Ectodermal cell (in vitro differentiated cells): ENCODE results near the gene SIRT6. TPM values are rescaled to one million over a fixed set of nuclear protein-coding genes. Genes with fewer than 3 reads are reported as not detected.
"Not testable (repeated sequence)": the region's sequence is repeated elsewhere in the genome, so short reads cannot be mapped to it uniquely, and the experiment has no call there.

Source experiments
- H3K27ac ChIP-seq: 2 replicates; pipeline ENCODE4 v1.7.0; 2013; ENCODE audit warnings: mild to moderate bottlenecking, low read depth, low read length; ENCODE audit not compliant: insufficient read depth, poor library complexity, severe bottlenecking
- H3K27me3 ChIP-seq: 2 replicates; pipeline ENCODE4 v1.7.0; 2013; ENCODE audit warnings: mild to moderate bottlenecking, low read length; ENCODE audit not compliant: insufficient read depth, control insufficient read depth, poor library complexity, severe bottlenecking
- H3K36me3 ChIP-seq: one replicate; pipeline ENCODE4 v1.7.0; 2013; ENCODE audit warnings: low read length; ENCODE audit not compliant: control insufficient read depth, insufficient read depth
- H3K4me1 ChIP-seq: one replicate; pipeline ENCODE4 v1.7.0; 2013; ENCODE audit warnings: low read length; ENCODE audit not compliant: control insufficient read depth, insufficient read depth
- H3K4me3 ChIP-seq: 2 replicates; pipeline ENCODE4 v1.7.0; 2013; ENCODE audit warnings: low read depth, low read length, control low read depth; ENCODE audit not compliant: insufficient read depth
- H3K9me3 ChIP-seq: 2 replicates; pipeline ENCODE4 v1.7.0; 2013; ENCODE audit warnings: mild to moderate bottlenecking, low read length, moderate library complexity; ENCODE audit not compliant: control insufficient read depth
- WGBS, 2 experiments: methylation state at CpG; one replicate each; pipeline ENCODE4 v1.1.7; 2013; ENCODE audit warnings: missing lambda C conversion rate in 2 of 2; 5-methylcytosine and 5-hydroxymethylcytosine counted together
- polyA plus RNA-seq, 4 experiments: library from polyadenylated mRNA; stranded (reverse); fragments of 50-300 nt; gene quantifications; one replicate each; pipeline ENCODE4 v1.2.3, GENCODE V29; 2013

The SIRT6 gene
- polyA plus RNA-seq (2013, experiment 1 of 4): 26.0 TPM
- polyA plus RNA-seq (2013, experiment 2 of 4): 26.6 TPM
- 22.0 TPM for polyA plus RNA-seq (2013, experiment 3 of 4)
- 22.5 TPM for polyA plus RNA-seq (2013, experiment 4 of 4)

DNA sequence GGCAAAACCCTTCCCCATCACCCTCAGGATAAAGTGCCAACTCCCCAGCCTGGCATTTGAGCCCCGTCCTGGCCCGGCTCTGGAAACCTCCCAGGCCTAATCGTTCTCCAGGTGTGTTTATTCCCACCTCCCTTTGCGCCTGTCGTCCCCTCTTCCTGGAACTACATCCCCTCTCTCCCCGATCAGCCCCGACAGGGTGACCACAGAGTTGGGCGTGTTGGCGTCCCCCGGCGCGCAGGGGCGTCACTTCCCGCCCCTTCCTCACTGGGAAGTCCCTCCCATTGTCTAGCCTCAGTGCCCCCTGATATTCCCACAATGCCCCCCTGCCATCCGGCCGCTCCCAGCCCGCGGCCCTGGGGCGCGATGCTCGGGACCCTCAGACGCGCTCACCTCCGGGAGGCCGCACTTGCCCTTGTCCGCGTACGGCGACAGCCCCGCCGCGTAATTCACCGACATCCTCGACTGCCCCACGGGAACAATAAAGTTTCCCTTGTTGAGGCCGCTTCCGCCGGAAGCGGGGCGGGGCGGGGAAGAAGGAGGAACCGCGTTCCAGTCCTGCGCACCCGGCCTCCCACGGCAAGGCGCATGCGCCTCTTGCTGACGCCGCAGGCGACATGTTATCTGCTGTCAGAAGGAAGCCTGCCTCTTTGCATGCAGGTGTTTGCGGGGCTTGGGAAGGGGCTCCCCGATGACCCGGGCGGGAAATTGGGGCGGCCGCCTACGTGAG lies at the start of gene SIRT6, which contains the start of gene ANKRD24:
Gene SIRT6, minus strand, starts transcription at position 480 of the 727 bp plus-strand sequence. Its CDS starts 24 bp downstream, at position 456.
Gene ANKRD24, plus strand, starts transcription at position 606 of the 727 bp plus-strand sequence. CDS start 3,737 bp downstream, outside the sequence.
- H3K36me3 ChIP-seq: no peaks in the 10 kb centered on the region
- no peaks in the 10 kb centered on the region for H3K9me3 ChIP-seq
- H3K4me3 ChIP-seq: peak within 1 kb of the TSS; percentile 97
- H3K27me3 ChIP-seq: no peaks in the 10 kb centered on the region
- WGBS, 2 experiments: 0% methylated on average over 58 of the region's 58 CpGs
- peaks cover 3% of the 10 kb centered on the region for H3K4me1 ChIP-seq
- H3K27ac ChIP-seq: peak within 1 kb of the TSS; percentile 8

- 87 to 93% methylated on average over 5 of the region's 5 CpGs for WGBS, 2 experiments
- not testable (repeated sequence) for H3K4me1 ChIP-seq, H3K36me3 ChIP-seq, H3K27ac ChIP-seq, H3K4me3 ChIP-seq, H3K27me3 ChIP-seq, H3K9me3 ChIP-seq
These were observed 49.8 kb upstream of the SIRT6 start for GRCh38 chr19:4232139-4232538.

- H3K4me1 ChIP-seq, H3K4me3 ChIP-seq, H3K36me3 ChIP-seq, H3K27me3 ChIP-seq, H3K9me3 ChIP-seq, H3K27ac ChIP-seq: not testable (repeated sequence)
- 93 to 94% methylated on average over 6 of the region's 6 CpGs for WGBS, 2 experiments
These were observed 49.2 kb upstream of the SIRT6 start for GRCh38 chr19:4231521-4231920.

DNA sequence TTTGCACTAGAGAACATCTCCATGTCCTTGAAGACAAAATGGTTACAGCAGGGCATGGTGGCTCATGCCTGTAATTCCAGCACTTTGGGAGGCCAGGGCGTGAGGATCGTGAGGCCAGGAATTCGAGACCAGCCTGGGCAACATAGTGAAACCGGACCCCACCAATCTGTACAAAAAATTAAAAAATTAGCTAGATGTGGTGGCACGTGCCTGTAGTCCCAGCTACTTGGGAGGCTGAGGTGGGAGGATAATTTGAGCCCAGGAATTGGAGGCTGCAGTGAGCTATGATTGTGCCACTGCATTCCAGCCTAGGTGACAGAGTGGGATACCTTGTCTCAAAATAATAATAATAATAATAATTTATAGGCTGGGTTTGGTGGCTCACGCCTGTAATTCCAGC lies 47.9 kb upstream of the SIRT6 start:
- WGBS, 2 experiments: 92 to 94% methylated on average over 6 of the region's 6 CpGs
- not testable (repeated sequence) for H3K4me3 ChIP-seq, H3K36me3 ChIP-seq, H3K9me3 ChIP-seq, H3K27me3 ChIP-seq, H3K4me1 ChIP-seq, H3K27ac ChIP-seq

DNA sequence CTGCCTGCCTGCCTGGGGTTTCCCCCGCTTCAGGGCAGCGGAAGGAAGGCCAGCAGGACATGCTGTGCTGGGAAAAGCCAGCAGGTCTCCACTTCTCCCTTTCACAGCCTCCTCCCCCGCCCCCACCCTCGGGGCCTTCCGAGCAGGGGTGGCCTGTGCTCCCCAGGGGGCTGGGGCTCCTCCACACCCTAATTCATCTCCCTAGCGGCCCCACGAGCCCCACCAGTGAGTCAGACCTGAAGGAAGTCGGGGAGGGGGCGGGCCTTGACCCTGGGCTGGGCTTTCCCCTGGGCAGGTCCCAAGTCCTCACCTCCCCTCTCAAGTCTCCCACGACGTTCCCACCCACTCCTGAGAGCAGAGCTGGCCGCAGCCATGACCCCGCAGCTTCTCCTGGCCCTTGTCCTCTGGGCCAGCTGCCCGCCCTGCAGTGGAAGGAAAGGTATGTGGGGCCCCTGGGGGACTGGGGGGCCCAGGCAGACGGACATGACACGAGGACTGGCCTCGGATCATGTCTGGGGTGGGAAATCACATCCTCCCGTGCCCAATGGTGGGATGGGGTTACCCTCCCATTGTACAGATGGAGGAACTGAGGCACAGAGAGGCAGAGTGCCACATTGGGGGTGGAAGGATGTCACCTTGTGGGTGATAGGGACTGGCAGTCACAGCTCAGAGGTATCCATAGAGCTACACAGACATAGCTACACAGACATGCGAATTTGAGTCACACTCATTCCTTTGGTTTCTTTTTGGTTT lies 47.0 kb upstream of the SIRT6 start, which contains the start of gene EBI3:
Gene EBI3, plus strand, starts transcription at position 345 of the 753 bp plus-strand sequence. Its CDS starts 28 bp downstream, at position 373.
- Histone ChIP-seq H3K4me3 (no peak within 1 kb of the TSS), H3K27ac (no peak within 1 kb of the TSS), H3K4me1 (peaks cover 8% of the 10 kb centered on the region), H3K9me3 (no peaks in the 10 kb centered on the region), H3K27me3 (peaks cover 5% of the 10 kb centered on the region), H3K36me3 (no peaks in the 10 kb centered on the region)
- WGBS, 2 experiments: 37 to 41% methylated on average over 19 of the region's 19 CpGs

GRCh38 chr19:4228765-4229178 lies 46.4 kb upstream of the SIRT6 start:
- no peaks in the 10 kb centered on the region for H3K9me3 ChIP-seq
- no peak overlapping the region for H3K4me3 ChIP-seq
- H3K27ac ChIP-seq: no peak overlapping the region
- H3K36me3 ChIP-seq: no peaks in the 10 kb centered on the region
- peaks cover 5% of the 10 kb centered on the region for H3K27me3 ChIP-seq
- WGBS, 2 experiments: 80 to 81% methylated on average over 2 of the region's 2 CpGs
- H3K4me1 ChIP-seq: peaks cover 9% of the 10 kb centered on the region

GRCh38 chr19:4227771-4228170 lies 45.4 kb upstream of the SIRT6 start:
- H3K27me3 ChIP-seq: peaks cover 5% of the 10 kb centered on the region
- H3K9me3 ChIP-seq: no peaks in the 10 kb centered on the region
- no peak overlapping the region for H3K27ac ChIP-seq
- H3K4me1 ChIP-seq: peaks cover 9% of the 10 kb centered on the region
- no peak overlapping the region for H3K4me3 ChIP-seq
- no peaks in the 10 kb centered on the region for H3K36me3 ChIP-seq

DNA sequence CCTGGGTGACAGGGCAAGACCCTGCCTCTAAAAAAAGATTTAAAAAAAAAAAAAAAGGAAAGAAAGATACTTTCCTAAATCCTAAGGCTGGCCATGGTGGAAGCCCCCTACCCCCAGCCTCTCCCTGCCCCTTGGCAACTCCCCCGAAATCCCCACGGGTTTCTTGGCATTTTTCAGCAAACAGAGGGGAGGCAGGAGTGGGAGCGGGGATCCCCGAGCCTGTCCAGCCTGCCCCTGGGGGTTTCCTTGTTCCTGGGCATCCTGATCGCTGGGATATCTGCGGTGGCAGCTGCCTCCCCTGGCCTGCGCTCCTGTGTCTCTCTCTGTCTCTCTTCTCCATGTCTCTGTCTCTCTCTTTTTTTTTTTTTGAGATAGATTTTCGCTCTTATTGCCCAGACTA lies 43.5 kb upstream of the SIRT6 start:
- H3K4me1 ChIP-seq: peaks cover 9% of the 10 kb centered on the region
- peaks cover 5% of the 10 kb centered on the region for H3K27me3 ChIP-seq
- H3K4me3 ChIP-seq: no peak overlapping the region
- no peak overlapping the region for H3K27ac ChIP-seq
- 90 to 91% methylated on average over 8 of the region's 8 CpGs for WGBS, 2 experiments
- no peaks in the 10 kb centered on the region for H3K36me3 ChIP-seq
- H3K9me3 ChIP-seq: no peaks in the 10 kb centered on the region

- H3K4me3 ChIP-seq: no peak overlapping the region
- H3K4me1 ChIP-seq: peaks cover 9% of the 10 kb centered on the region
- 77 to 81% methylated on average over 15 of the region's 15 CpGs for WGBS, 2 experiments
- no peaks in the 10 kb centered on the region for H3K36me3 ChIP-seq
- H3K27ac ChIP-seq: no peak overlapping the region
- no peaks in the 10 kb centered on the region for H3K9me3 ChIP-seq
- H3K27me3 ChIP-seq: peaks cover 5% of the 10 kb centered on the region
These were observed 42.1 kb upstream of the SIRT6 start for GRCh38 chr19:4224470-4224869.

DNA sequence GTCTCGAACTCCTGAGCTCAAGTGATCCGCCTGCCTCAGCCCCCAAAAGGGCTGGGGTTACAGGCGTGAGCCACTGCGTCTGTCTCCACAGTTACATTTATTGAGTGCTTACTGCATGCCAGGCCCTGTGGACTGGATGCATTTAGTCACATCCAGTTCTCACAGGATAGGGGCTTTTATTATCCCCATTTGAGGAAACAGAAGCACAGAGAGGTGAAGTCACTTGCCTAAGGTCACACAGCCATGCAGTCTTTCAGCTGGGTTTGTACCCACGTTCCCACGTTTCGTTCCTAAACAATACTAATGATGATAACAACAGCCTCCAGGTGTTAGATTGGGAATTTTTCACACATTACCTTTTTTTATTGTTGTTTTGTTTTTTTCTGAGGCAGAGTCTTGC lies 37.8 kb upstream of the SIRT6 start:
- Histone ChIP-seq H3K27me3 (no peaks in the 10 kb centered on the region), H3K27ac (no peak overlapping the region), H3K4me1 (peaks cover 5% of the 10 kb centered on the region), H3K36me3 (no peaks in the 10 kb centered on the region), H3K4me3 (no peak overlapping the region), H3K9me3 (no peaks in the 10 kb centered on the region)
- WGBS, 2 experiments: 94 to 95% methylated on average over 7 of the region's 7 CpGs
